Stimulated activated CD4-positive, alpha-beta T cell treated with anti-CD3 and anti-CD28 coated beads, Interleukin-2, amount 100 ng/mL, for 48 hours (primary cell): ENCODE data around the gene TGFBR2.

Source experiments
- DNase-seq, 2 donors: peaks; one replicate each; pipeline ENCODE4 v3.0.0-alpha.2; 2020

The TGFBR2 gene

GRCh38 chr3:30675006-30675405 is 68.6 kb downstream of the TGFBR2 start:
- DNase-seq = no peak

GRCh38 chr3:30675774-30676173 is 69.4 kb downstream of the TGFBR2 start:
- no peak for DNase-seq

DNA sequence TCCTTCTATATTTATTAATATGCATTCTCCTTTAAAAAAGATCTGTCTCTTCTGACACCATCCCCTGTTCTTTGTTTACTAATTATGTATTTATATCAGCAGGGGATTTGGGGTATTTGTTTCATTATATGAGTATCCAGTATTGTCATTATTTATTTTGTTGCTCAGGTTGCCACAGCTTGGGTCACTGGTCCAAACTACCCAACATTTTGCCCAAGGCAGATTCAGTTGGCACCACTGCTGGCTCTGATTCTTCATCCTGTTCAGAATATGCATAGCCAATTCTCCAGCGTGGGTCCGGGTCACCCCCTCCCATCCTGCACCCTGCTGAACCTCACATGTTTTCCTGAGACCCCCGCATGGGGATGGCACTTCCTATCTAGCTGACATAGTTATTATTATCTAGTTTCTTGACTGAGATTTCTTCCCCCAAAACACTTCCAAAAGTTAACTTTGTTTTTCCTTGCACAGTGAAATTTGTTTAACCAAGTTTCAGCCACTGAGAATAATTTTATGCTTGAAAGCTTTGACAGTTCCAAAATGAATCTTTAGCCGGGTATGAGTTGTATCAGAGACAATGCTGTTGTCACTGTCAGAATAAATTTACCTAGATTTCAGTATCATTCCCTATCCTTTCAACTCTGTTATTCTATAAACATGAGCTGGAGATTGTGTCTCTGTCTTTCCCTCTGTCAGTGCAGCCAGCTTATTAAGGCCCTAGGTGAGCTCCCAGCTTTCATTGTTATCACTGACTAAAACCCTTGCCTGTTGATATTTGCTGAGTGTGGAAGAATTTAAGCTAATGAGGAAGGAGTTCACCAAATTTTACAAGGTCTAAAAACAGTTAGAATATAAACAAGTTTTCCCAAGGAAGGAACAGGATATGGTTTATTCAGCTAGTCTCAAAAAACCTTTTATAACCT is 70.3 kb downstream of the TGFBR2 start:
- no peak for DNase-seq

- DNase-seq = no peak
These were observed 70.9 kb downstream of the TGFBR2 start for GRCh38 chr3:30677347-30677685.

GRCh38 chr3:30679045-30679444 is 72.6 kb downstream of the TGFBR2 start:
- DNase-seq = no peak

GRCh38 chr3:30680789-30681648 is 74.6 kb downstream of the TGFBR2 start:
- no peak for DNase-seq

- no peak for DNase-seq
These were observed 75.3 kb downstream of the TGFBR2 start for GRCh38 chr3:30681649-30682211.

DNA sequence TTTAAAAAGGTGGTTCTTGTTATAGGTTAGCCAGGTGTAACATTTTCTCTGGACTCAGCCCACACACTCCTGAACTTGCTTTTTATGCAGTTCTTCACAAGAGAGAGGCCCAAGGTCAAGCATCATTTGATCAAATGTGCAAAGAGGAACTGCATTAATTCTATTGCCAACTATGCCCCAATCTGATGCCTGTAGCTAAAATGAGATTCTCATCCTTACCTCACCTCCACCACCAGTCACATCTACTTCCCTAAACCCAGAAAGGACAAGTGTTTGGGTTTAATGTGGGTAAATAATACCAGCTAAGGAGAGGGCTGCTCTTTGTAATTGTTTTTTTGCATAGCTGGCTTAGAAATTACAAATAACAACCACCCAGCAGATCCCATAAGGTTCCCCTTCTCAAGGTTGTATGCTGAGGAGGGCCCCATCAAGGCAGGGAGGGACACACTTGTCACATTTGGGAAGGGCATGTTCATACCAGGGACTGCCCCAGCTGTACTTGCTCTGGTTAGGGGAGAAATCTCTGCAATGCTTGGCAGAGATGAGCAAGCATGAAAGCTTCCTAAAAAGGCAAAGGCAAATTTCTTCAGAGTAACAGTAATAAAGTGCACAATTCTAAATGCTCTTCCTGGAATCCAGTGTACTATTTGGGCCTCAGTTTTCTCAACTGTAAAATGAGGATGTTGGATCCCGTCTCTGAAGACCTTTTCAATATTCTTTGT is 76.2 kb downstream of the TGFBR2 start:
- no peak for DNase-seq

GRCh38 chr3:30683769-30684168 is 77.4 kb downstream of the TGFBR2 start:
- no peak for DNase-seq

- no peak for DNase-seq
These were observed 78.0 kb downstream of the TGFBR2 start for GRCh38 chr3:30684356-30684755.

DNA sequence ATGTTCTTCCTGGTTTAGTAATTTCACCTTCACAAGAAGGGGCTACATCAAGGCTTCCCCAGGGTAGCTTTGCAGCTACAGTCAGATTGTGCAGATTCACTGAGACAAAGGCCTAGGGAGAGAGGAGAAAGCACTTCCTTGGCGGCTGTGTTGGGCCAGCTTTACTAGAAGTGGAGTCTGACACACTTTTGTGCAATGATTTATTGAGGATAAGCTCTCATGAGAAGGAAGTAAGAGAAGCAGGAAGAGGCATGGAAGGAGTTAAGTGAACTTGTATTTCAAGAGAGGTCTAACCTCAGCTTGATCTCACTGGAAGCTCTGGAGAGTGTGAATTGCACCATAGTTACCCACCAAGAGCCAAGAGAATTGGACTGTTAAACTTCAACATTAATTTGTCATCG is 78.9 kb downstream of the TGFBR2 start:
- no peak for DNase-seq

- no peak for DNase-seq
These were observed 79.8 kb downstream of the TGFBR2 start for GRCh38 chr3:30686176-30686575.

DNA sequence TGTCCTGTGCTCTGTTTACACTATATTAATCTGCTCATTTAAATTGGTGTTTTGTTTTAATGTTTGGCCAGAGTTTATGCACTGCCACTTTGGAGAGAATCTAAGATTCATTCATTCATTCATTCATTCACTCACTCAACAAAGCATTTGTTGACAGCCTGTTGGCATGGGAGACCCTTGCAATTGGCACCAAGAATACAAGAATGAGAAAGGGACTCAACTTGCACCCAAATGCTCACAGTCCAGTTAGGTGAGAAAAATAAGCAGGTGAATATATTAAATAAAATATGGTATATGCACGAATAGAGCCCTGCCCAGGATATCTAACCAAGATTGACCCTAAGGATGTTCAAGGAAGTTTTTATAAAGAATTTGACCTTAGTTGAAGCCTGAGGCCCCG is 80.4 kb downstream of the TGFBR2 start:
- DNase-seq = no peak

DNA sequence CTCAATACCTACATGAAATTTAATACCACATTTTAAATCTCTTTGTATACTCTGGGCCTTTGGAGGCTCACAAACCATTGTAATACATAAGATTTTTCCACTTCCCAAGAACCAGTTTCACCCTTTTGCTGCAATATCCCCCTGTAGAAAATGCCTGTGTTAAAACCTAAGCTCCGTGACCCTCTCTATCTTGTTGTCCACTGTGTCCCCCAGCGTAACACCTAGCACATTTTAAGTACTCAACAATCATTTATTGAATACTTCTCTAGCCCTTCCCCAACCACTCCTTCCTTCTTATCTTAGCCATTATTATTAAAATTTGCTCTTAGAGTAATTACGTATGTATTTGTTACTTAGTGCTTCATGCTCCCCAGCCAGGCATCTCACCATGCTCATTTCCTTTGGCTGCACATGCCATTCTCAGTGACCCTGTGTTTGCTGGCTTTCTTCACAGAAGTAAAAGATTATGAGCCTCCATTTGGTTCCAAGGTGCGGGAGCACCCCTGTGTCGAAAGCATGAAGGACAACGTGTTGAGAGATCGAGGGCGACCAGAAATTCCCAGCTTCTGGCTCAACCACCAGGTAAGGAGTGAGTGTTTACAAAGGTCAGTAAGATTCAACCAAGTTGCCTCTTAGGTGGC is 81.6 kb downstream of the TGFBR2 start:
- no peak for DNase-seq

GRCh38 chr3:30688776-30689641 is 82.6 kb downstream of the TGFBR2 start:
- DNase-seq = no peak

DNA sequence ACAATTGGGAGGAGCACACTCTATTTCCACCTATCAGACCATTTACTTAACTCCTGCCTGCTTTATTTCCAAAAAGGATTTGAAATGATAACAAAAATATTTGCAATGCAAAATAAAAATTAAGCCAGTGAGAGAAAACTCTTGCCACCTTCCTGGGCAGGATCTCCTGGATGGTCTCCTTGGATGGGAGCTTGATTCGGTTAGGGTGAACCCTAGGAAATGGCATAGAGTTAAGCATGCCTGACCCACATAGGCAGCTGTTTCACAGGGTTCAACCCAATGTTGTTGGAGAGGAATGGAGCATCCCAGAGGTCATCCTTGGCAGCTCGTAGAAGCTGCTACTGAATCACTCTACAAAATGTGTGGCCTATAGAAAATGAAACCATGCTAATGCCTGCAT is 83.8 kb downstream of the TGFBR2 start:
- no peak for DNase-seq

- DNase-seq = no peak
These were observed 85.0 kb downstream of the TGFBR2 start for GRCh38 chr3:30691249-30691880.

GRCh38 chr3:30691944-30692343 is 85.5 kb downstream of the TGFBR2 start:
- DNase-seq = no peak

DNA sequence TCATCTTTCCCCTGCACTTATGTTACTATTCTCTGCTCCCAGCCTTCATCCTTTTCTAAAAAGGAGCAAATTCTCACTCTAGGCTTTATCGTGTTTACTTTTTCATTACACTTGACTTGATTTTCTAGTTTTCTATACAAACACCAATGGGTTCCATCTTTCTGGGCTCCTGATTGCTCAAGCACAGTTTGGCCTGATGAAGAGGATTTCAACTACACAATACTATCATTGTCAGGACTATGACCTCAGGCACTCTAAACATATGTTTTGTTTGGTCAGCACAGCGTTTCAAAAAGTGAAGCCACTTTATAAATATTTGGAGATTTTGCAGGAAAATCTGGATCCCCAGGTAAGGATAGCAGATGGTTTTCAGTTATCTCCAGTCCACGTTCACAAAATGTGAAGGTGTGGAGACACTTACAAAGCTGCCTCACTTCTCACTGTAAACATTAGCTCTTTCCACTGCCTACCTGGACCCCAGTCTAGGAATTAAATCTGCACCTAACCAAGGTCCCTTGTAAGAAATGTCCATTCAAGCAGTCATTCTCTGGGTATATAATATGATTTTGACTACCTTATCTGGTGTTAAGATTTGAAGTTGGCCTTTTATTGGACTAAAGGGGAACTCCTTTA is 86.2 kb downstream of the TGFBR2 start:
- DNase-seq = no peak

DNA sequence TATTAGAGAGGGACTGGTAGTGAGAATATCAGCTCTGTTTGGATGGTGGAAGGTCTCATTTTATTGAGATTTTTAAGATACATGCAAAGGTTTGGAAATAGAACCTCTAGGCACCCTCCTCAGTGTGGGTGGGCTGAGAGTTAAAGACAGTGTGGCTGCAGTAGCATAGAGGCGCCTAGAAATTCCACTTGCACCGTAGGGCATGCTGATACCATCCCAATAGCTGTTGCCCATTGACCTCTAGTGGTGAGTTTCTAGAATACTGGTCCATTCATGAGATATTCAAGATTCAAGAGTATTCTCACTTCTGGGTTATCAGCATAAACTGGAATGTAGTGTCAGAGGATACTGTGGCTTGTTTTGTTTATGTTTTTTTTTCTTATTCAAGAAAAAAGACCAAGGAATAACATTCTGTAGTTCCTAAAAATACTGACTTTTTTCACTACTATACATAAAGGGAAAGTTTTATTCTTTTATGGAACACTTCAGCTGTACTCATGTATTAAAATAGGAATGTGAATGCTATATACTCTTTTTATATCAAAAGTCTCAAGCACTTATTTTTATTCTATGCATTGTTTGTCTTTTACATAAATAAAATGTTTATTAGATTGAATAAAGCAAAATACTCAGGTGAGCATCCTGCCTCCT is 87.2 kb downstream of the TGFBR2 start:
- peak in 1 of 2 donors; percentile 19 for DNase-seq
